ENCODE measurements around the gene BMAL1. TPM values are rescaled to one million over a fixed set of nuclear protein-coding genes. Genes with fewer than 3 reads are reported as not detected.
"Not testable (repeated sequence)": the region's sequence is repeated elsewhere in the genome, so short reads cannot be mapped to it uniquely, and the experiment has no call there.

Gene BMAL1
- total RNA-seq, 4 donors from 2014 or later: 21.4 to 39.5 (median 22.3) TPM

GRCh38 chr11:13256216-13256615 is 21.4 kb upstream of the BMAL1 start:
- intact Hi-C loops (cut with DNase I): loop anchor here (5.0 kb wide), 1 partner anchor 86 kb away; no protein-coding TSS in a partner anchor
- Histone ChIP-seq H3K27ac (no peak overlapping the region), H3K27me3 (no peaks in the 10 kb centered on the region), H3K9me3 (no peaks in the 10 kb centered on the region), H3K4me1 (peaks cover 11 to 19% (median 14%) of the 10 kb centered on the region in 3 donors), H3K4me3 (no peak overlapping the region), H3K36me3 (no peaks in the 10 kb centered on the region)
- TF ChIP-seq POLR2A (IDR thresholded peaks at IDR 0.05): no peak
- TF ChIP-seq CTCF (IDR thresholded peaks at IDR 0.05): no peak
- DNase-seq: no peak
- 33 to 44% methylated on average over 3 of the region's 3 CpGs for WGBS, 2 donors

- not testable (repeated sequence) for H3K27ac ChIP-seq, H3K9me3 ChIP-seq, H3K36me3 ChIP-seq, H3K27me3 ChIP-seq, H3K4me3 ChIP-seq, DNase-seq
- intact Hi-C loops (cut with DNase I): loop anchor here (5.0 kb wide), 1 partner anchor 84 kb away; no protein-coding TSS in a partner anchor
- 67 to 93% methylated on average over 3 to 7 of the region's 9 CpGs for WGBS, 2 donors
- H3K4me1 ChIP-seq: peaks cover 17 to 37% (median 24%) of the 10 kb centered on the region in 3 donors
Observed at GRCh38 chr11:13258061-13258460, 19.5 kb upstream of the BMAL1 start.

DNA sequence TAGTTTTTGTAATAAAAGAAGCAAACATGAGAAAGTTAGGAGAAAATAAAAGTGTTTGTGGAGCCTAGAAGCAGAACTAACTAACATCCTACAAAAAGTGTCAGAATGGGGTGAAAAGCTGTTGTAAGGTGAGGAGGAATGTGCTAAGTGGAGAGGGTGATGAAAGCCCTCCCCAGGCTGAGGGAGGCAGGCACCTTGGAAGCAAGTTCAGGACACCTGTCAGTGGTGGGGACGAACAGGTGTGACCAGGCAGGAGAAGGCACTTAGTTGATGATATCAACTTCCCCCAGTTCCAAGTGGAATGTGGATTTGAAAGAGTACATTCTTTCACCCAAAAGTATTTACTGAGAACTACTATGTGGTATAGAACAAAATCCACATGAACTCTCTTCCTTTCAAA is 18.7 kb upstream of the BMAL1 start:
- no peaks in the 10 kb centered on the region for H3K36me3 ChIP-seq
- WGBS, 2 donors: 0% methylated on average over 1 of the region's 1 CpG
- H3K4me1 ChIP-seq: peaks cover 17 to 41% (median 24%) of the 10 kb centered on the region in 3 donors
- H3K27ac ChIP-seq: no peak overlapping the region
- no peak for TF ChIP-seq POLR2A (IDR thresholded peaks at IDR 0.05)
- no peak for TF ChIP-seq CTCF (IDR thresholded peaks at IDR 0.05)
- intact Hi-C loops (cut with DNase I): loop anchor here (5.0 kb wide), 1 partner anchor 83 kb away; no protein-coding TSS in a partner anchor
- DNase-seq: no peak
- no peaks in the 10 kb centered on the region for H3K9me3 ChIP-seq
- no peak overlapping the region for H3K4me3 ChIP-seq
- no peaks in the 10 kb centered on the region for H3K27me3 ChIP-seq

DNA sequence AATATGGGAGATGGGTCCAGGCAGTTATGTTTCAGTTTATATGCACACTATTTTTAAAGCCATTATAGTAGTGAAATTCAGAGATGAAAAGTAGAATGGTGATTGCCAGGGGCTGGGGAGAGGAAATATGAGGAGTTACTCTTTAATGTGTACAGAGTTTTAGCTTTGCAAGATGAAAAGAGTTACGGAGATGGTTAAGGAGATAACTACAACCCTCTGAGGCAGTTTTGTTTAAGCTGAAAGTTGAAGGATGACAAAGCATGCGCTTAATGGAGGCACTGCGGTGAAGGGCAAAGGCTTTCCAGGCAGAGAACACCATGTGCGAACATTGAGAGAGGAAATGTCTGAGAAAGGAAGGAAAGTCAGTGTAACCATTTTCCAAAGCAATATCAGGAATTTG is 18.2 kb upstream of the BMAL1 start:
- no peak for DNase-seq
- Histone ChIP-seq H3K9me3 (no peaks in the 10 kb centered on the region), H3K4me1 (peaks cover 17 to 41% (median 24%) of the 10 kb centered on the region in 3 donors), H3K4me3 (no peak overlapping the region), H3K27me3 (no peaks in the 10 kb centered on the region), H3K36me3 (no peaks in the 10 kb centered on the region), H3K27ac (no peak overlapping the region)
- WGBS, 2 donors: 83 to 88% methylated on average over 4 of the region's 4 CpGs
- TF ChIP-seq POLR2A (IDR thresholded peaks at IDR 0.05): no peak
- TF ChIP-seq CTCF (IDR thresholded peaks at IDR 0.05): no peak
- intact Hi-C loops (cut with DNase I): loop anchor here (5.0 kb wide), 1 partner anchor 83 kb away; no protein-coding TSS in a partner anchor

DNA sequence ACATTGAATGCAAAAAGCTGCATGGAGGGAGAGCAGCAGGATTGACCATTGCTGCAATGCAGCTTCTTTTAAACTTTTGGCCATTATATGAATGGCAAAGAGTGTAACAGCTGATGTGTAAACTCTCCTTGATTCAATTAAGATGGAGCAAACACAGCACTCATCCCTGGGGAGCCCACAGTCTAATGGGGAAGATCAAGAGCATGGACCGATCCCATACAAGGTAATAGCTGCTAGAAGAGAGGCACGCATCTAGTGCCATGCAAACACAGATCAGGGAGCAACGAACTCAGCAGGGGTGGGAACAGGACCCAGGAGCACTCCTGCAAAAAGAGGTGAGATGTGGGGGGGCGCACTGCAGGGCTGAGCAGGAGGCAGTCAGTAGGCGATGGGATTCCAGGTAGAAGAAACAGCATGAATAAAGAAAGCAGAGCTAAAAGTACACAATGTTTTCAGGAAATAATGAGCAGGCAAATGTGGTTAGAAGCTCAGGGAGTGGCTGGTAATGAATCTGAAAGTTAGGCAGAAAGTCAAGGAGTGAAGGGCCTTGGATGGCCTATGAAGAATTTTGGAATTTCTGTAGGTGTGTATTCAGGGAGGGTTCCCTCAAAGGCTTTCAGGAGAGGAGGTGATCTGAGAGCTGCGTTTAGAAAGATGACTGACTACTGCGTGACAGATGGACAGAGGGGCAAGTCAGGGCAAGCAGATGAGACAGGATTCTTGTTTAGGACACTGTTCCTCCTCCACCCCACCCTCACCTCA is 17.2 kb upstream of the BMAL1 start:
- peaks cover 17 to 41% (median 24%) of the 10 kb centered on the region in 3 donors for H3K4me1 ChIP-seq
- no peaks in the 10 kb centered on the region for H3K36me3 ChIP-seq
- intact Hi-C loops (cut with DNase I): no loop called here
- H3K27me3 ChIP-seq: no peaks in the 10 kb centered on the region
- no peak for TF ChIP-seq POLR2A (IDR thresholded peaks at IDR 0.05)
- no peak for TF ChIP-seq CTCF (IDR thresholded peaks at IDR 0.05)
- WGBS, 2 donors: 46 to 52% methylated on average over 7 of the region's 7 CpGs
- no peak overlapping the region for H3K4me3 ChIP-seq
- no peak for DNase-seq
- no peaks in the 10 kb centered on the region for H3K9me3 ChIP-seq
- peak overlapping the region; percentile 72 to 87 (median 80) for H3K27ac ChIP-seq
